Activated CD8-positive, alpha-beta memory T cell treated with anti-CD3 and anti-CD28 coated beads, Interleukin-2, amount 50 U/mL, for 1 hour (primary cell): ENCODE data around the gene RNF144B.
"Not testable (repeated sequence)": the region's sequence is repeated elsewhere in the genome, so short reads cannot be mapped to it uniquely, and the experiment has no call there.

Source experiments
- DNase-seq: peaks from one replicate; pipeline ENCODE4 v3.0.0-alpha.2; 2020; ENCODE audit errors: extremely low read depth

The RNF144B gene

GRCh38 chr6:18371656-18372055 is 15.5 kb upstream of the RNF144B start:
- DNase-seq, result no peak

DNA sequence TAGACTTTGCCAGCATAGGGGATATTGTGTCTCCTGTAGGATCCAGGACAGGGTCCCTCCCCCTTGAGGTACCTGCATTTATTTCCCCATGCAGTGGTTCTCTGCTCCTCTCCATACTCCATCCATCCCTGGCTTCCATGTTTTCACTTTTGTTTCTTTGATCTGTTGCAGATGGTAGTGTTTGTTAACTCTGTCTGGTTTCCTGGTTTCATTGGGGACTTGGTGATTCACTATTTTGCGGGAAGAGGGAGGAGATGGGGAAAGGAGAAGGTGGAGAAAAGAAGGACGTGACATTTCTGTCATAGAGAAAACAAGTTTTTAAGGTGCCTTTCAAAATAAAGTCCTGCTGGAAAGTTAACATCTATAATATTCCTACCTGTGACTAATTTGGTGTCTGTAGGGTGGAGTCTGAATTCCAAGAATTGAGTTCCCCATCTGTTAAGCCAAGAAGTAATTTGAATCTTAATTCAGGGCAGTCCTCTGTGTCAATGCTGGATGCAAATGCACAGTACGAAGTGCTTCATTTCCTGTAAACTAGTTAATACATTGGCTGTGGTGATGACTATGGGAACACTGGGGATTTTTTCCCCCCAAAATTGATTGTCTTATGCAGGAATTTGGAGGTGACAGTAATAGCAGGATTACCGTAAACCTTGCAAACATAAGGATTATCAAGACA is 6.9 kb upstream of the RNF144B start:
- DNase-seq, result no peak

DNA sequence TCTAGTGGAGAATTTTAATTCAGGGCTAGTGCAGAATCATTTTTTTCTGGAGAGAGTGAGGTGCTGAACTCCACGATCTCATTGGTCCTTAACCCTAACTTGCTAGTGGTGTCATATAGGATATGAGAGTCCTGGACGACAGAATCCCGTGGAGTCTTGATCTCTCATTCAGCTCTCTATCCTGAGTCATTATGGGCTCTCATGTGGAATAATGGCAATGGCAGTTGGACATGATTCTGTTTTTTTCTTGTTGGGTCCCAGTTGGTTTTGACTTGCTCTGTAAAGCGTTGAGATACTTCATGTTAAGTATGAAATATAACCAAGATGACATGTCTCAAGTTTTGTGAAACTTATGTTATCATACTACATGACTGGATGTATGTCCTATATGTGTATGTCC is 6.3 kb upstream of the RNF144B start:
- DNase-seq, result no peak

- no peak for DNase-seq
Measured at GRCh38 chr6:18383441-18383840, 3.7 kb upstream of the RNF144B start.

DNA sequence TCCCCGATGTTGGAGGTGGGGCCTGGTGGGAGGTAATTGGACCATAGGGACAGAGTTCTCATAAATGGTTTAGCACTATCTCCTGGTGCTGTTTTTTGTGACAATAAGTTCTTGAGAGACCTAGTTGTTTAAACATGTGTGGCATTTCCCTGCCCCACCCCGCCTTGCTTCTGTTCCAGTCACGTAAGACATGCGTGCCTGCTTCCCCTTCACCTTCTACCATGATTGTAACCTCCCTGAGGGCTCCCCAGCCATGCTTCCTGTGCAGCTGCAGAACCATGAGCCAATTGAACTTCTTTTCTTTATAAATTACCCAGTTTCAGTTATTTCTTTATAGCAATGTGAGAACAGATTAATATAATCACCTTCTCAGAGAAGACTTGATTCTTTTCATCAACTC is 2.5 kb upstream of the RNF144B start:
- no peak for DNase-seq

- DNase-seq, result no peak
Measured at GRCh38 chr6:18386298-18386976, 713 bp upstream of the RNF144B start.

DNA sequence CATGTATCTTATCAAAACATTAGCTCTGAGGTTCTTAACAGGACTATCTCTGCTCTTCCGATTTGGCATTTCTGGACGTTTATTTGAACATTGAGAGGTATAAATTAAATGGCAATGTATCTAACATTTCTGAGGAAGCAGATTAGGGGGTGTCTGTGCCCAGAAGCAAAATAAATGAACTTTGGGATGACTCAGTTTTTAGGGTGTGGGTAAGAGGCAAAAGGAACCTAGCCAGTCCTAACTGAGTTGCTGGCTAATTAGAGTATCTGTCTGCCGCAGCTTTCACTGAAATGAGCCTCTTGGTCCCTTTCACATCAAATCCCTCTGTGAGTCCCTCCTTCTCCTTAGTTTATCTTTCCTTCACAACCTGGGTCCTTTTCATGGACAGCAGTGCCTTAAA is 1.1 kb downstream of the RNF144B start:
- no peak for DNase-seq

DNA sequence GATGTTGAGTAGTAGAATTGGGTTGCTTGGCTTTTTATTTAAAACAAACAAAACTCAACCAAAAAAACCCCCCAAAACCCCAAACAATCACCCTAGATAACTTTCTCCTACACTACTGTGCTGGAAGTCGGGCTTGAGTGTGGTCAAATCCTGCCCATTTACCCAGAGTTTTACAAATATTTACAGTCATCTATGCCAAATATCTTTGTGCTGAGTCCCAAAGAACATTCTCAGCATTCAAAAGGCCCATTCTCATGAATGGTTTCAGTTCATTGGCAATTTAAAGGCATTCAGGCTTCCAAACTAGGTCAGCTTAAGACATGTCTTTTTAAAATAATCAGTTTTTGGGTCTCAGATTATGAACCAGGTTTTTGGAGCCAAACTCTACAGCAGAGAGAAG is 1.8 kb downstream of the RNF144B start:
- DNase-seq, result no peak

- DNase-seq, result no peak
Measured at GRCh38 chr6:18389479-18389878, 2.3 kb downstream of the RNF144B start.

DNA sequence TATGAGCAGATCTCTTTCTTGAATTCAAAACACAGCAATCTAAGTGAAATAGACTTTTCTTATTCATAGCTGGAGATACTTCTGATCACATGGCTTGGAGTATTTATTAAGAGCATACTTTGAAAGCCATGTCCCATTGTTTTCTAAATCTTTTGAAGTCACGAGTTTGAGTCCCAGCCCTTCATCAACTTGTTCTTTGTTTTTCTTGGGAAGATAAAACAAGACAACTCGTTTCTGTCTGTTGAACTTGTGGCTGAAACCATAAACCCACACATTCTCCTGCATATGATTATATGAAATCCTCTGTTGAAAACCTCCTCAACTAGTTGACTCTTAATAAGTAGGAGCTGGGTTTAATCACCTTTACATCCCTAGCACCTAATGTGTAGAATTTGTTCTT is 3.3 kb downstream of the RNF144B start:
- no peak for DNase-seq

DNA sequence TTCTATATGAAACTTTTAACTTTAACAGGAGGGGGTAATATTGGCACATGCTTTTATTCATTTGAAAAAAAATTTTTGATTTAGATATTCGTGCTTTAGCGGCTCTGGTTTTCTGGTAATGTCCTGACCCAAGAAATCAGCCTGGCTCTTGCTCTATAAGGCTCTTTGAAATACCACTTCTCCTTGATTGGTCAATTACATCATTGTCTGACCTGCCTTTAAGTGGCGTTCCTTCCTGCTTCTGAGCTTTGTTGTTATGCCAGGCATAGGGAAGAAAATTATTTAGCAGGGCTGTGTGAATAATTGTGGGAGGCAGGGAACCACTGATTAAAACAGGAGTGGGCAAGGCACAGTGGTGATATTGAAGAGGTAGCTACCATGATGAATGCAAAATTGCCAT is 3.9 kb downstream of the RNF144B start:
- no peak for DNase-seq

DNA sequence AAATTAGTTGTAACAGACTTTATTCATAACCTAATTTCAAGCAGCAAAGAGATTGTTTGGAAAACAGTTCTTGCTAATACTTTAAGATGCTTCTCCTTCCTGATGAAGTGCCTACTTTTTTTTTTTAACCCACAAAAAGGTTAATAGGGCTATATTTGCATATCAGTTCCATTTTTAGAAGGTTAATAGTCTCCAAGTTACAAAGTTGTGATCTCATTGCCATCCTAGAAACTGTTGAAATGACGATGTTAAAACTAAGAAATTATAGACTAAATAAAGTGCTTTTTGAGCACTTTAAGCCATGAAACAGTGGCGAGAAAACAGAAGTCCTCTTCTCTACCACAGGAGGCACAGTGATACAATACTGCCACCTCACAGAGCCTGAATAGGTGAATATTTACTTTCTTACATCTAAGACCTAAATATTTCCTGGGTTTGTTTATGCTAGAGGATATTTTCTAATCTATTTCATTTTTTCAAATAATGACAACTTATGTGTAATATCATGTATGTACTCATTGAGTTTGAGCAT is 5.3 kb downstream of the RNF144B start:
- no peak for DNase-seq

DNA sequence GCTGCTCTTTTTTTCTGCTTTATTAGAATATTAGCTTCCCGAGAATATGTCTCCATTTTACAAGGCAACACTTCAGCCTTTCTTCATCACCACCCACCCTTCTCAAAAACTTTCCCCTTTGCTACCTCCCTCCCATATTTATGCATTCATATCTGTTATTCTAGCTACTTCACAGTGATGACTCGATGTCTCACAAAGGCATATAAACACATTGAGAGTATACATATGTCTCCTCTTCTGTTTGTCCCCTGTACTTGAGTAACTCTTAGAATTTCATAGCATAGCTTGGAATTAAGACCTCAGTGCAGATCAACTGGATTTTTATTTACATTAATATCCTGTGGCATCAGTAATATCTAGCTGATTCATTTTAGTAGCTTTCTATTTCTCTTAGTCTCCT is 6.5 kb downstream of the RNF144B start:
- DNase-seq, result no peak

- no peak for DNase-seq
Measured at GRCh38 chr6:18395177-18395855, 8.2 kb downstream of the RNF144B start.

- DNase-seq, result no peak
Measured at GRCh38 chr6:18395856-18396197, 8.7 kb downstream of the RNF144B start.

DNA sequence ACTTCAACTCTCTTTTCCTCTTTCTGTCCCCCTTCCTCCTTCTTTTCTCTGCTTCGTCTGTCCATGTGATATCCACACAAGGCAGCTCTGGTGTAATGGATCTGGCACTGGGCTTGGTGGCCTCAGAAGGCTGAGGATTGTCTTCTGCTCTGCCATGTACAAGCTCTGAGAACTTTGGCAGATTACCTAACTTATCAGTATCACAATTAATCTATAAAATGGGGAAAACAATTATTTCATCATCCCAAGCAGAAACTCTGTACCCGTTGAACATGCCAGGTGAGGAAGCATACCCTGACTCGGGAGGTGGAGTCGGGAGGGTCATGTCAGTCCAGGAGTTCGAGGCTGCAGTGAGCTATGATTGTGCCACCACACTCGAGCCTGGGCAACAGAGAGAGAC is 10.6 kb downstream of the RNF144B start:
- DNase-seq, result no peak

DNA sequence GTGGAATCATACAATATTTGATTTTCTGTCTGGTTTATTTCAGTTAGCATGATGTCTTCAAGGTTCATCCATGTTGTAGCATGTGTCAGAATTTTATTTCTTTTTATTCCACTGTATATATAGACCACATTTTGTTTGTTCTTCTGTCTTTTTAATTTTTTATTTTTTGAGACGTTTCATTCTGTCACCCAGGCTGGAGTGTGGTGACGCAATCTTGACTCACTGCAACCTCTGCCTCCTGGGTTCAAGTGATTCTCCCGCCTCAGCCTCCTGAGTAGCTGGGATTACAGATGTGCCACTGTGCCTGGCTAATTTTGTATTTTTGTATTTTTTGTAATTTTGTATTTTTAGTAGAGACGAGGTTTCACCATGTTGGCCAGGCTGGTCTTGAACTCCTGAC is 11.1 kb downstream of the RNF144B start:
- not testable (repeated sequence) for DNase-seq

GRCh38 chr6:18400831-18401446 is 13.8 kb downstream of the RNF144B start:
- no peak for DNase-seq

GRCh38 chr6:18404965-18405364 is 17.8 kb downstream of the RNF144B start:
- DNase-seq, result not testable (repeated sequence)

- DNase-seq, result no peak
Measured at GRCh38 chr6:18405477-18406293, 18.5 kb downstream of the RNF144B start.

- DNase-seq, result no peak
Measured at GRCh38 chr6:18406955-18407749, 20.0 kb downstream of the RNF144B start.
